WTC11 (cell line): ENCODE measurements around the gene KCNE1. TPM values are rescaled to one million over a fixed set of nuclear protein-coding genes. Genes with fewer than 3 reads are reported as not detected.

ENCODE experiments used
- ATAC-seq: fragments of 200-7000 bp; cut with Tn5 transposase; 2 replicates; pipeline ENCODE4 v1.10.0; 2021; ENCODE audit warnings: mild to moderate bottlenecking, moderate library complexity
- CTCF ChIA-PET: fragments of 300-600 bp; sonication (Branson Sonifier 250); formaldehyde crosslinking; loops from one replicate; lab custom pipeline; 2021; ENCODE audit warnings: antibody characterized with exemption; lab: Charles Lee
- POLR2A ChIA-PET: fragments of 350-600 bp; sonication (Branson Sonifier 250); formaldehyde crosslinking; loops from one replicate; lab custom pipeline; 2021; ENCODE audit warnings: antibody characterized with exemption; lab: Charles Lee
- DNase-seq: peaks from one replicate; pipeline ENCODE4 v3.0.0; 2021; ENCODE audit warnings: low spot score
- H3K27ac Mint-ChIP-seq: 2 replicates; pipeline ENCODE4 v1.8.0; 2021; ENCODE audit warnings: mixed read lengths
- H3K27me3 Mint-ChIP-seq: 2 replicates; pipeline ENCODE4 v1.8.0; 2021; ENCODE audit warnings: low read depth, mild to moderate bottlenecking, moderate library complexity, mixed read lengths
- H3K36me3 Mint-ChIP-seq: 2 replicates; pipeline ENCODE4 v1.8.0; 2021; ENCODE audit warnings: mixed read lengths
- H3K4me1 Mint-ChIP-seq: 2 replicates; pipeline ENCODE4 v1.8.0; 2022; ENCODE audit warnings: mixed read lengths
- H3K4me3 Mint-ChIP-seq: 2 replicates; pipeline ENCODE4 v1.8.0; 2021; ENCODE audit warnings: mild to moderate bottlenecking, moderate library complexity, mixed read lengths
- H3K9me3 Mint-ChIP-seq: 2 replicates; pipeline ENCODE4 v1.8.0; 2021; ENCODE audit warnings: mixed read lengths
- ARID4B ChIP-seq: sonication (generic); formaldehyde crosslinking; IDR thresholded peaks from 2 replicates; pipeline ENCODE4 v1.8.0; 2023; ENCODE audit warnings: missing genetic modification reagents, mild to moderate bottlenecking, borderline replicate concordance
- CREB1 ChIP-seq: sonication (generic); formaldehyde crosslinking; IDR thresholded peaks from 2 replicates; pipeline ENCODE4 v1.8.0; 2023; ENCODE audit warnings: mild to moderate bottlenecking, missing genetic modification reagents
- CTCF ChIP-seq: fragments of 200-600 bp; IDR thresholded peaks from 2 replicates; pipeline ENCODE4 v1.8.0; 2022; ENCODE audit warnings: antibody characterized with exemption
- ELF4 ChIP-seq: sonication (generic); formaldehyde crosslinking; IDR thresholded peaks from 2 replicates; pipeline ENCODE4 v1.8.1; 2022; ENCODE audit warnings: low read depth, mild to moderate bottlenecking, moderate library complexity, missing genetic modification reagents
- ESRRA ChIP-seq: sonication (generic); formaldehyde crosslinking; IDR thresholded peaks from 2 replicates; pipeline ENCODE4 v1.8.1; 2022; ENCODE audit warnings: mild to moderate bottlenecking, missing genetic modification reagents, borderline replicate concordance
- GRHL2 ChIP-seq: fragments of 250-450 bp; sonication (Bioruptor Pico); IDR thresholded peaks from 2 replicates; pipeline ENCODE4 v1.8.0; 2022; ENCODE audit warnings: mild to moderate bottlenecking, moderate library complexity; ENCODE audit not compliant: insufficient replicate concordance, severe bottlenecking
- IRF2 ChIP-seq: sonication (generic); formaldehyde crosslinking; IDR thresholded peaks from 2 replicates; pipeline ENCODE4 v1.8.0; 2022; ENCODE audit warnings: low read depth, missing genetic modification reagents, borderline replicate concordance
- MYBL2 ChIP-seq: sonication (generic); formaldehyde crosslinking; IDR thresholded peaks from 2 replicates; pipeline ENCODE4 v1.8.1; 2023; ENCODE audit warnings: mild to moderate bottlenecking, moderate library complexity, missing genetic modification reagents
- NFE2L1 ChIP-seq: sonication (generic); formaldehyde crosslinking; IDR thresholded peaks from 2 replicates; pipeline ENCODE4 v1.8.1; 2023; ENCODE audit warnings: missing genetic modification reagents
- NFYB ChIP-seq: sonication (generic); formaldehyde crosslinking; conservative IDR thresholded peaks from 2 replicates; pipeline ENCODE4 v1.8.0; 2022; ENCODE audit warnings: low read depth, missing genetic modification reagents
- RELA ChIP-seq: sonication (generic); formaldehyde crosslinking; IDR thresholded peaks from 2 replicates; pipeline ENCODE4 v1.8.1; 2022; ENCODE audit warnings: missing genetic modification reagents, mild to moderate bottlenecking, borderline replicate concordance
- TEAD1 ChIP-seq: sonication (generic); formaldehyde crosslinking; IDR thresholded peaks from 2 replicates; pipeline ENCODE4 v1.8.0; 2022; ENCODE audit warnings: mild to moderate bottlenecking, missing genetic modification reagents
- ZNF317 ChIP-seq: sonication (generic); formaldehyde crosslinking; IDR thresholded peaks from 2 replicates; pipeline ENCODE4 v1.8.1; 2023; ENCODE audit warnings: low read depth, mild to moderate bottlenecking, moderate library complexity, missing genetic modification reagents, borderline replicate concordance
- ZNF416 ChIP-seq: fragments of 250-450 bp; sonication (Bioruptor Pico); IDR thresholded peaks from 2 replicates; pipeline ENCODE4 v1.9.0; 2021; ENCODE audit warnings: mild to moderate bottlenecking, inconsistent platforms
- ZNF423 ChIP-seq: fragments of 250-450 bp; sonication (Bioruptor Pico); IDR thresholded peaks from 2 replicates; pipeline ENCODE4 v2.1.2; 2022; ENCODE audit warnings: mild to moderate bottlenecking, moderate library complexity
- ZNF425 ChIP-seq: fragments of 250-450 bp; sonication (Bioruptor Pico); conservative IDR thresholded peaks from 2 replicates; pipeline ENCODE4 v1.9.0; 2021; ENCODE audit warnings: mild to moderate bottlenecking
- total RNA-seq: library from RNA; stranded (reverse); gene quantifications from 3 replicates; pipeline ENCODE4 v1.2.3, GENCODE V29; 2021
- TF ChIP-seq, protein P1 (sequence below): fragments of 250-450 bp; sonication (Bioruptor Pico); IDR thresholded peaks from 2 replicates; pipeline ENCODE4 v2.1.2; 2022; ENCODE audit warnings: mild to moderate bottlenecking, moderate library complexity
- TF ChIP-seq, protein P2 (sequence below): sonication (generic); formaldehyde crosslinking; IDR thresholded peaks from 2 replicates; pipeline ENCODE4 v1.8.1; 2023; ENCODE audit warnings: mild to moderate bottlenecking, moderate library complexity, missing genetic modification reagents
- TF ChIP-seq, protein P3 (sequence below): sonication (generic); formaldehyde crosslinking; IDR thresholded peaks from 2 replicates; pipeline ENCODE4 v1.8.1; 2023; ENCODE audit warnings: mild to moderate bottlenecking, missing genetic modification reagents

The KCNE1 gene
- total RNA-seq, 1 experiment from 2014 or later: 0.37 TPM

- TF ChIP-seq NFYB (CRISPR knock-in tag) (no peak), RELA (CRISPR knock-in tag) (no peak), IRF2 (CRISPR knock-in tag) (no peak), CREB1 (CRISPR knock-in tag) (no peak), GRHL2 (CRISPR knock-in tag) (no peak)
- TF ChIP-seq, protein P1, sequence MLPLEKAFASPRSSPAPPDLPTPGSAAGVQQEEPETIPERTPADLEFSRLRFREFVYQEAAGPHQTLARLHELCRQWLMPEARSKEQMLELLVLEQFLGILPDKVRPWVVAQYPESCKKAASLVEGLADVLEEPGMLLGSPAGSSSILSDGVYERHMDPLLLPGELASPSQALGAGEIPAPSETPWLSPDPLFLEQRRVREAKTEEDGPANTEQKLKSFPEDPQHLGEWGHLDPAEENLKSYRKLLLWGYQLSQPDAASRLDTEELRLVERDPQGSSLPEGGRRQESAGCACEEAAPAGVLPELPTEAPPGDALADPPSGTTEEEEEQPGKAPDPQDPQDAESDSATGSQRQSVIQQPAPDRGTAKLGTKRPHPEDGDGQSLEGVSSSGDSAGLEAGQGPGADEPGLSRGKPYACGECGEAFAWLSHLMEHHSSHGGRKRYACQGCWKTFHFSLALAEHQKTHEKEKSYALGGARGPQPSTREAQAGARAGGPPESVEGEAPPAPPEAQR (CRISPR knock-in tag): no peak
- TF ChIP-seq, all 79 proteins: peak for 0
Observed at GRCh38 chr21:34513129-34513675, 1.2 kb upstream of the KCNE1 start (continued).

DNA sequence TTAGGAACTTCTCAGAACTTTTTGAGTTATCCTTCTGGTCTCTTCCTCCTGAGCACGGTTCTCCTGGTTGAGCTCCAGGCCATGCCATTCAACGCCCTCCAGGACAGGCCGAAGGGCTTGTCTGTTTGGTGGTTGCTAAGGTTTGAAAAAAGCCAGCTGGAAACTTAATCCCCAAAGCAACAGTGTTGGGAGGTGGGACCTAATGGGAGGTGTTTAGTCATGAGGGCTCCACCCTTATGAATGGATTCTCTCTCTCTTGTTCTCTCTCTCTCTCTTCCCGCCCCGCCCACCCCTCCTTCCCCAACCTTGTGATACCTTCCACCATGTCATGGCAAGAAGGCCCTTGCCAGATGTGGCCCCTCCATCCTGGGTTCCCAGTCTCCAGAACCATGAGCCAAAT, 829 bp downstream of the KCNE1 start:
- CTCF ChIA-PET: interaction anchor here (0.6 to 4.4 kb wide), 34 partner anchors 8 to 235 kb away, joined by 3 to 137 read pairs (median 6); partner anchors contain the start of gene RCAN1
- no peak for ATAC-seq
- Mint-ChIP-seq H3K27ac (no peak overlapping the region), H3K4me3 (no peak overlapping the region)
- TF ChIP-seq MYBL2 (no peak), ZNF416 (CRISPR knock-in tag) (no peak), ELF4 (CRISPR knock-in tag) (no peak), ESRRA (CRISPR knock-in tag) (no peak), ZNF317 (no peak), ZNF423 (CRISPR knock-in tag) (no peak), ARID4B (CRISPR knock-in tag) (no peak), CTCF (no peak), TEAD1 (CRISPR knock-in tag) (no peak), ZNF425 (CRISPR knock-in tag) (no peak), NFE2L1 (CRISPR knock-in tag) (no peak)
- TF ChIP-seq, protein P2, sequence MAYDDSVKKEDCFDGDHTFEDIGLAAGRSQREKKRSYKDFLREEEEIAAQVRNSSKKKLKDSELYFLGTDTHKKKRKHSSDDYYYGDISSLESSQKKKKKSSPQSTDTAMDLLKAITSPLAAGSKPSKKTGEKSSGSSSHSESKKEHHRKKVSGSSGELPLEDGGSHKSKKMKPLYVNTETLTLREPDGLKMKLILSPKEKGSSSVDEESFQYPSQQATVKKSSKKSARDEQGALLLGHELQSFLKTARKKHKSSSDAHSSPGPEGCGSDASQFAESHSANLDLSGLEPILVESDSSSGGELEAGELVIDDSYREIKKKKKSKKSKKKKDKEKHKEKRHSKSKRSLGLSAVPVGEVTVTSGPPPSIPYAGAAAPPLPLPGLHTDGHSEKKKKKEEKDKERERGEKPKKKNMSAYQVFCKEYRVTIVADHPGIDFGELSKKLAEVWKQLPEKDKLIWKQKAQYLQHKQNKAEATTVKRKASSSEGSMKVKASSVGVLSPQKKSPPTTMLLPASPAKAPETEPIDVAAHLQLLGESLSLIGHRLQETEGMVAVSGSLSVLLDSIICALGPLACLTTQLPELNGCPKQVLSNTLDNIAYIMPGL (CRISPR knock-in tag): no peak
- TF ChIP-seq, protein P3, sequence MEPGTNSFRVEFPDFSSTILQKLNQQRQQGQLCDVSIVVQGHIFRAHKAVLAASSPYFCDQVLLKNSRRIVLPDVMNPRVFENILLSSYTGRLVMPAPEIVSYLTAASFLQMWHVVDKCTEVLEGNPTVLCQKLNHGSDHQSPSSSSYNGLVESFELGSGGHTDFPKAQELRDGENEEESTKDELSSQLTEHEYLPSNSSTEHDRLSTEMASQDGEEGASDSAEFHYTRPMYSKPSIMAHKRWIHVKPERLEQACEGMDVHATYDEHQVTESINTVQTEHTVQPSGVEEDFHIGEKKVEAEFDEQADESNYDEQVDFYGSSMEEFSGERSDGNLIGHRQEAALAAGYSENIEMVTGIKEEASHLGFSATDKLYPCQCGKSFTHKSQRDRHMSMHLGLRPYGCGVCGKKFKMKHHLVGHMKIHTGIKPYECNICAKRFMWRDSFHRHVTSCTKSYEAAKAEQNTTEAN (CRISPR knock-in tag): no peak
- TF ChIP-seq, all 79 proteins: peak for 0
- POLR2A ChIA-PET: interaction anchor here (1.0 kb wide), 1 partner anchor 91 kb away, joined by 3 read pairs; no protein-coding TSS in a partner anchor
- H3K27me3 Mint-ChIP-seq: no peaks in the 10 kb centered on the region
- no peak for DNase-seq
- no peaks in the 10 kb centered on the region; the same call in 1 of the 2 replicates for H3K4me1 Mint-ChIP-seq
- H3K36me3 Mint-ChIP-seq: no peaks in the 10 kb centered on the region
- H3K9me3 Mint-ChIP-seq: no peaks in the 10 kb centered on the region
